ENCODE measurements around the gene GID8.

DNA sequence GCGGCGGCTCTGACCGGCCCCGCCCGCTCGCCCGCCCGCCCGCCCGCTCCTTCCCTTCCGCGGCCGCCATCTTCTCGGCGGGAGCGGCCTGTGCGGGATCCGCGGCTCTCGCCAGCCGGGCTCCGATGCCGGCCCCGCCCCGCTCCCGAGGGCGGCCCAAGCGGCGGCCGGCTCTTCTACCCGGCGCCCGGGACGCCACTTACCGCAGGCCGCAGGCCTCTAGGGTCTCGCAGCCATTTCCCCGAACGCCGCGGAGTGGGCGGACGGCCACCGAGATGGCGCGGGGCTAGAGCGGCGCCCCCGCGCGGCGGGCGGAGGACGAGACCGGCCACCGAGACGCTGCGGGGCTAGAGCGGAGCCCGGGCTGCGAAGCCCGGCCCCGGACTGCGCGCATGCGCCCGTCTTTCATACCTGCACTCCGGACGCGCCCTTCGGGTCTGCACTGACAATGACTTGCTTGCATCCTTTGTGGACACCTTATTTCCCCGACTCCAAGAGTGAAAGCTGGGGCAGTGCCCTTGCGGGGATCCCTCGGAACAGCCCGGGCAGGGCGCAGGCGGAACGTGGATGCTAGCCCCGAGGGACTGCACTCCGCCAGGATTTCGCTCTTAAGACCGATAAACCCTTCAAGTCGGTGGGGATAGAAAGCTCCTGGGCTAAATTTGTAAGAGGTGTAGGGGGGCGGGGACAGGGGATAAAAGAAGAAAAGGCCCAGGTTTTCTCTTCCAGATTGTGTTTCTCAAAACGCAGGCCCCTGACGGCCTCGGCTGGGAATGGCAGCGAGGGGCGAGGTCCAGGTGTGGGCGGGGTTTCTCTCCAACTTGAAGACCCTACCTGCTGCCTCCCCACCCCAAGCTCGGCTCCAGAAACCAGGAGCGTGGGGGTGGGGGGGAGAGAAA, 11.5 kb upstream of the GID8 start, which contains the start of gene DIDO1:
- TF ChIP-seq, protein P1, sequence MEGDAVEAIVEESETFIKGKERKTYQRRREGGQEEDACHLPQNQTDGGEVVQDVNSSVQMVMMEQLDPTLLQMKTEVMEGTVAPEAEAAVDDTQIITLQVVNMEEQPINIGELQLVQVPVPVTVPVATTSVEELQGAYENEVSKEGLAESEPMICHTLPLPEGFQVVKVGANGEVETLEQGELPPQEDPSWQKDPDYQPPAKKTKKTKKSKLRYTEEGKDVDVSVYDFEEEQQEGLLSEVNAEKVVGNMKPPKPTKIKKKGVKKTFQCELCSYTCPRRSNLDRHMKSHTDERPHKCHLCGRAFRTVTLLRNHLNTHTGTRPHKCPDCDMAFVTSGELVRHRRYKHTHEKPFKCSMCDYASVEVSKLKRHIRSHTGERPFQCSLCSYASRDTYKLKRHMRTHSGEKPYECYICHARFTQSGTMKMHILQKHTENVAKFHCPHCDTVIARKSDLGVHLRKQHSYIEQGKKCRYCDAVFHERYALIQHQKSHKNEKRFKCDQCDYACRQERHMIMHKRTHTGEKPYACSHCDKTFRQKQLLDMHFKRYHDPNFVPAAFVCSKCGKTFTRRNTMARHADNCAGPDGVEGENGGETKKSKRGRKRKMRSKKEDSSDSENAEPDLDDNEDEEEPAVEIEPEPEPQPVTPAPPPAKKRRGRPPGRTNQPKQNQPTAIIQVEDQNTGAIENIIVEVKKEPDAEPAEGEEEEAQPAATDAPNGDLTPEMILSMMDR (IDR thresholded peaks at IDR 0.05), result peak; percentile 15 to 81 (median 48)
- TF ChIP-seq POLR2A (IDR thresholded peaks at IDR 0.05) (peak; percentile 12 to 57), EP300 (IDR thresholded peaks at IDR 0.05) (no peak)
